Inferior parietal cortex (tissue), 1 donor: ENCODE results near the gene PCNT.
"Not testable (repeated sequence)": the region's sequence is repeated elsewhere in the genome, so short reads cannot be mapped to it uniquely, and the experiment has no call there.

Experiments used
- DNase-seq: peaks from one replicate; pipeline ENCODE4 v3.0.0-alpha.2; 2016; ENCODE audit errors: extremely low spot score

The PCNT gene

GRCh38 chr21:46425041-46425440 lies 101.1 kb downstream of the PCNT start:
- DNase-seq = no peak

- DNase-seq = no peak
These were observed 101.6 kb downstream of the PCNT start for GRCh38 chr21:46425571-46425970.

GRCh38 chr21:46426313-46427046 lies 102.5 kb downstream of the PCNT start:
- DNase-seq = no peak

GRCh38 chr21:46427516-46427915 lies 103.6 kb downstream of the PCNT start:
- no peak for DNase-seq

GRCh38 chr21:46428286-46428685 lies 104.3 kb downstream of the PCNT start:
- DNase-seq = no peak

GRCh38 chr21:46428987-46429710 lies 105.2 kb downstream of the PCNT start:
- no peak for DNase-seq

- DNase-seq = no peak
These were observed 106.1 kb downstream of the PCNT start for GRCh38 chr21:46429754-46430681.

GRCh38 chr21:46431448-46431847 lies 107.5 kb downstream of the PCNT start:
- DNase-seq = no peak

GRCh38 chr21:46431884-46432488 lies 108.0 kb downstream of the PCNT start:
- no peak for DNase-seq

GRCh38 chr21:46433116-46433515 lies 109.2 kb downstream of the PCNT start:
- DNase-seq = not testable (repeated sequence)

GRCh38 chr21:46434322-46434958 lies 110.5 kb downstream of the PCNT start:
- DNase-seq = no peak

- DNase-seq = no peak
These were observed 111.9 kb downstream of the PCNT start for GRCh38 chr21:46435786-46436227.

- no peak for DNase-seq
These were observed 112.7 kb downstream of the PCNT start for GRCh38 chr21:46436621-46437020.

- no peak for DNase-seq
These were observed 113.1 kb downstream of the PCNT start for GRCh38 chr21:46437096-46437498.

- no peak for DNase-seq
These were observed 113.6 kb downstream of the PCNT start for GRCh38 chr21:46437511-46437910.

GRCh38 chr21:46438241-46438640 lies 114.3 kb downstream of the PCNT start:
- DNase-seq = no peak

GRCh38 chr21:46439906-46440305 lies 116.0 kb downstream of the PCNT start:
- DNase-seq = no peak

- no peak for DNase-seq
These were observed 117.4 kb downstream of the PCNT start for GRCh38 chr21:46441331-46441730.

- no peak for DNase-seq
These were observed 118.1 kb downstream of the PCNT start for GRCh38 chr21:46441961-46442498.

- DNase-seq = no peak
These were observed 119.0 kb downstream of the PCNT start for GRCh38 chr21:46442938-46443337.

- no peak for DNase-seq
These were observed 120.0 kb downstream of the PCNT start for GRCh38 chr21:46443910-46444309.
